GM21576 (cell line): ENCODE data around the gene GATAD2A.

ENCODE experiments used
- ATAC-seq: cut with Tn5 transposase; IDR thresholded peaks from one replicate; pipeline ENCODE4 v1.9.1; 2021; ENCODE audit warnings: mild to moderate bottlenecking, moderate library complexity; ENCODE audit not compliant: unreplicated experiment

GATAD2A gene

GRCh38 chr19:19542507-19542906 is 137.0 kb downstream of the GATAD2A start:
- no peak for ATAC-seq

- no peak for ATAC-seq
These were observed 137.6 kb downstream of the GATAD2A start for GRCh38 chr19:19543101-19543500.

- no peak for ATAC-seq
These were observed 138.2 kb downstream of the GATAD2A start for GRCh38 chr19:19543640-19544039.

- no peak for ATAC-seq
These were observed 138.9 kb downstream of the GATAD2A start for GRCh38 chr19:19544257-19544953.

GRCh38 chr19:19544954-19545591 is 139.6 kb downstream of the GATAD2A start:
- ATAC-seq = no peak

- ATAC-seq = no peak
These were observed 140.2 kb downstream of the GATAD2A start for GRCh38 chr19:19545707-19546106.

- ATAC-seq = no peak
These were observed 141.3 kb downstream of the GATAD2A start for GRCh38 chr19:19546751-19547162.

- ATAC-seq = no peak
These were observed 142.3 kb downstream of the GATAD2A start for GRCh38 chr19:19547674-19548336.

- ATAC-seq = no peak
These were observed 143.7 kb downstream of the GATAD2A start for GRCh38 chr19:19548915-19549759.

GRCh38 chr19:19549804-19550464 is 144.5 kb downstream of the GATAD2A start:
- no peak for ATAC-seq

GRCh38 chr19:19550485-19550929 is 145.0 kb downstream of the GATAD2A start:
- ATAC-seq = no peak

GRCh38 chr19:19550972-19551852 is 145.7 kb downstream of the GATAD2A start:
- no peak for ATAC-seq

- no peak for ATAC-seq
These were observed 146.3 kb downstream of the GATAD2A start for GRCh38 chr19:19551853-19552192.

- no peak for ATAC-seq
These were observed 147.3 kb downstream of the GATAD2A start for GRCh38 chr19:19552798-19553197.

GRCh38 chr19:19553670-19554069 is 148.2 kb downstream of the GATAD2A start:
- ATAC-seq = no peak

- ATAC-seq = no peak
These were observed 148.9 kb downstream of the GATAD2A start for GRCh38 chr19:19554074-19555023.

- no peak for ATAC-seq
These were observed 152.6 kb downstream of the GATAD2A start for GRCh38 chr19:19558055-19558454.
